Mesenchymal stem cell (in vitro differentiated cells and primary cell): ENCODE results near the gene SSBP4.
A peak's percentile ranks its signal among the peaks of the same experiment; 100 is the strongest.

Experiments used
- DNase-seq: peaks from one replicate; pipeline ENCODE4 v3.0.0-alpha.2; 2013
- H2AFZ ChIP-seq: one replicate; pipeline ENCODE4 v1.6.1; 2013; ENCODE audit warnings: low read depth, mild to moderate bottlenecking, control low read depth, inconsistent platforms, low read length, moderate library complexity
- H2AK5ac ChIP-seq: 2 replicates; pipeline ENCODE4 v1.6.1; 2013; ENCODE audit warnings: low read length, moderate library complexity, mild to moderate bottlenecking, inconsistent platforms; ENCODE audit not compliant: severe bottlenecking
- H2BK120ac ChIP-seq: one replicate; pipeline ENCODE4 v1.6.1; 2013; ENCODE audit warnings: low read depth, mild to moderate bottlenecking, inconsistent platforms, low read length, moderate library complexity
- H2BK12ac ChIP-seq, 2 experiments: one replicate each; pipeline ENCODE4 v1.6.1; 2013; ENCODE audit warnings: inconsistent platforms in 2 of 2, low read length in 2 of 2, mild to moderate bottlenecking in 2 of 2, moderate library complexity in 2 of 2, control low read depth in 1 of 2
- H2BK15ac ChIP-seq: one replicate; pipeline ENCODE4 v1.6.1; 2013; ENCODE audit warnings: mild to moderate bottlenecking, low read depth, inconsistent platforms; ENCODE audit not compliant: poor library complexity, severe bottlenecking
- H2BK5ac ChIP-seq: 2 replicates; pipeline ENCODE4 v1.6.1; 2013; ENCODE audit warnings: low read depth, mild to moderate bottlenecking, low read length, control low read depth, inconsistent platforms; ENCODE audit not compliant: poor library complexity, severe bottlenecking
- H3K14ac ChIP-seq, 2 experiments: one replicate each; pipeline ENCODE4 v1.6.1; 2013; ENCODE audit warnings: inconsistent platforms in 2 of 2, low read length in 2 of 2, control low read depth in 1 of 2, mild to moderate bottlenecking in 1 of 2, moderate library complexity in 1 of 2
- H3K18ac ChIP-seq, 2 experiments: one replicate each; pipeline ENCODE4 v1.6.1; 2013; ENCODE audit warnings: inconsistent platforms in 2 of 2, low read length in 2 of 2, control low read depth in 1 of 2, low read depth in 1 of 2, mild to moderate bottlenecking in 1 of 2
- H3K23ac ChIP-seq, 2 experiments: one replicate each; pipeline ENCODE4 v1.6.1; 2013; ENCODE audit warnings: inconsistent platforms in 2 of 2, low read length in 2 of 2, mild to moderate bottlenecking in 2 of 2, moderate library complexity in 2 of 2, control low read depth in 1 of 2
- H3K27ac ChIP-seq: 2 replicates; pipeline ENCODE4 v1.5.1; 2013; ENCODE audit warnings: mild to moderate bottlenecking, moderate library complexity, low read length, control low read depth, inconsistent platforms; ENCODE audit not compliant: poor library complexity, severe bottlenecking
- H3K27me3 ChIP-seq, 2 experiments: 2 replicates each; pipeline versions ENCODE4 v1.6.1 to v1.7.0; 2013; ENCODE audit warnings: low read length in 2 of 2, mild to moderate bottlenecking in 2 of 2, moderate library complexity in 2 of 2, control low read depth in 1 of 2, inconsistent platforms in 1 of 2; ENCODE audit not compliant: control insufficient read depth in 1 of 2, insufficient read depth in 1 of 2
- H3K36me3 ChIP-seq, 2 experiments: 2 replicates each; pipeline versions ENCODE4 v1.6.1 to v1.7.0; 2013; ENCODE audit warnings: low read length in 2 of 2, control low read depth in 1 of 2, inconsistent platforms in 1 of 2, low read depth in 1 of 2, mild to moderate bottlenecking in 1 of 2; ENCODE audit not compliant: insufficient read depth in 2 of 2, control insufficient read depth in 1 of 2
- H3K4ac ChIP-seq, 2 experiments: one replicate each; pipeline ENCODE4 v1.6.1; 2013; ENCODE audit warnings: inconsistent platforms in 2 of 2, low read length in 2 of 2, mild to moderate bottlenecking in 2 of 2, moderate library complexity in 2 of 2, control low read depth in 1 of 2, low read depth in 1 of 2
- H3K4me1 ChIP-seq: 2 replicates; pipeline ENCODE4 v1.6.1; 2013; ENCODE audit warnings: low read depth, low read length, control low read depth; ENCODE audit not compliant: control insufficient read depth, insufficient read depth
- H3K4me2 ChIP-seq: 2 replicates; pipeline ENCODE4 v1.6.1; 2013; ENCODE audit warnings: low read length, mild to moderate bottlenecking, inconsistent platforms; ENCODE audit not compliant: poor library complexity, severe bottlenecking
- H3K4me3 ChIP-seq, 2 experiments: 2 replicates each; pipeline versions ENCODE4 v1.5.1 to v1.7.0; 2013; ENCODE audit warnings: low read length in 2 of 2, mild to moderate bottlenecking in 2 of 2, control low read depth in 1 of 2, low read depth in 1 of 2; ENCODE audit not compliant: insufficient read depth in 1 of 2
- H3K79me1 ChIP-seq: replicated peaks from 2 replicates; pipeline ENCODE4 v1.6.1; 2013; ENCODE audit warnings: mild to moderate bottlenecking, control low read depth, low read length, inconsistent platforms; ENCODE audit not compliant: poor library complexity, severe bottlenecking
- H3K9ac ChIP-seq: 2 replicates; pipeline ENCODE4 v1.7.0; 2013; ENCODE audit warnings: mild to moderate bottlenecking, low read length, moderate library complexity
- H3K9me3 ChIP-seq: 2 replicates; pipeline ENCODE4 v1.7.0; 2013; ENCODE audit warnings: mild to moderate bottlenecking, low read length; ENCODE audit not compliant: control insufficient read depth
- H4K8ac ChIP-seq: one replicate; pipeline ENCODE4 v1.6.1; 2013; ENCODE audit warnings: inconsistent platforms, mild to moderate bottlenecking, low read length, moderate library complexity
- H4K91ac ChIP-seq: one replicate; pipeline ENCODE4 v1.6.1; 2013; ENCODE audit warnings: mild to moderate bottlenecking, low read length, inconsistent platforms
- WGBS: methylation state at CpG from one replicate; pipeline ENCODE4 v1.1.7; 2013; ENCODE audit warnings: mixed read lengths; 5-methylcytosine and 5-hydroxymethylcytosine counted together

SSBP4 gene

DNA sequence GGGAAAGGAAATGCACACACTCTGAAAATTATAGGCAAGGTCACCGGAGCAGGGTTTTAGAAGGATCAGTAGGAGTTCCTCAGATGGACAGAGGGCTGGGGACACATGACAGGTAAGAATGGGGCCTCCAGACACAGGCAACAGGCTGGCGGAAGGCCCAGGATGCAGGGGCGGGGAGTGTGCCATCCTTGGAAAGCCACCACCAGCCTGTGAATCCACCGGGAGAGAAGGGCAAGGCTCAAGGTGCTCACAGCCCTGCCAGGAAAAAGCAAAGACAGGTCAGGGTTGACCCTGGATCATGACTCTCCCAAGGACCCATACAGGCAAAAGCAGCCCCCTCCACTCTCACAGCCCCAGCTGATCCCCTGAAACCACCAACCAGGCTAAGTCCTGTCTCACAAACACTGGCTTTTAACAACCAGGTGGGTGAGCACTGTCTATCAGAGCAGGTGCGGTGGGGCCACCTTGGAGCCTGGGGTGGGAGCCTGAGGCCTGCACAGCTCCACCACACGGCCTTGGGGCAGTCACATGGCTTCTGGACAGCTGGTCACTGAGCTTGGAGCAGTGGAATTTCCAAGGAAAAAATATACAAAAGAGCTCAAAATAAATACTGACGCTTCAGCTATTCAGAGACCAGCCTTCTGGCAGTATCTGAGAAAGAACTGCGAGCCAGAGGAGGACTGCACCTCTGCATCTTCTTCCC, 54.0 kb downstream of the SSBP4 start:
- Histone ChIP-seq H3K9me3 (no peaks in the 10 kb centered on the region), H2BK12ac (no peak overlapping the region), H3K36me3 (peaks cover 32 to 34% of the 10 kb centered on the region in 2 experiments), H2BK5ac (no peak overlapping the region), H4K8ac (no peak overlapping the region), H3K18ac (peak overlapping the region; percentile 13 to 26), H4K91ac (peak overlapping the region; percentile 14), H3K4me1 (peaks cover 53% of the 10 kb centered on the region), H2AK5ac (no peak overlapping the region), H3K4ac (peak overlapping the region; percentile 46 to 54), H2BK120ac (peak overlapping the region; percentile 40), H3K4me2 (no peak overlapping the region), H2BK15ac (no peak overlapping the region), H2AFZ (no peak overlapping the region), H3K4me3 (no peak overlapping the region), H3K9ac (no peak overlapping the region), H3K27me3 (no peaks in the 10 kb centered on the region), H3K79me1 (peaks cover 25% of the 10 kb centered on the region), H3K23ac (no peak overlapping the region), H3K14ac (no peak overlapping the region), H3K27ac (no peak overlapping the region)
- WGBS = 78% methylated on average over 8 of the region's 8 CpGs
- peak; percentile 87 for DNase-seq

DNA sequence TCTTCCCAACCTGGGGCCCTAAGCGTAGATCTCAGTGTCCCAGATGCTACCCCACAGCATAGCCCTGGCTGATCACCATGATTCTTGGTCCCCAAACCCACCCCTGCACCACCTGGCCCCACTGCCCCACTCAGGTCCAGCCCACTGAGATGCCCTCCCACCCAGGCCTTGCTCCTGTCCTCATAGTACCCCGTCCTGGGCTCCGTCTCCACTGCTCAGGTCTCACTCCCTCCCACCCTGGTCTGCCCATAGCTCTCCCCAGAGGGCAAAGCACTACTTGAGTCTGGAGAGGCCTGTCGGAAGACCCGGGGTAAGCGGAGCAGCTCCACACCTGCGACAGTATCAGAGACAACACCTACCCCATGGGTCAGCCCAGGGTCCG, 54.5 kb downstream of the SSBP4 start:
- peaks cover 52% of the 10 kb centered on the region for H3K4me1 ChIP-seq
- H3K27me3 ChIP-seq = no peaks in the 10 kb centered on the region
- no peak overlapping the region for H3K9ac ChIP-seq
- peak overlapping the region in 1 of 2 experiments; percentile 3 for H2BK12ac ChIP-seq
- 95% methylated on average over 8 of the region's 8 CpGs for WGBS
- H3K36me3 ChIP-seq = peaks cover 32 to 34% of the 10 kb centered on the region in 2 experiments
- H3K4me2 ChIP-seq = no peak overlapping the region
- H2BK15ac ChIP-seq = peak overlapping the region; percentile 23
- peak overlapping the region in 1 of 2 experiments; percentile 62 for H3K4ac ChIP-seq
- no peak for DNase-seq
- H3K4me3 ChIP-seq = no peak overlapping the region
- H3K14ac ChIP-seq = peak overlapping the region in 1 of 2 experiments; percentile 49
- H3K23ac ChIP-seq = no peak overlapping the region
- H4K8ac ChIP-seq = peak overlapping the region; percentile 52
- no peak overlapping the region for H2BK120ac ChIP-seq
- peak overlapping the region; percentile 64 for H4K91ac ChIP-seq
- H3K79me1 ChIP-seq = peaks cover 28% of the 10 kb centered on the region
- no peak overlapping the region for H2AFZ ChIP-seq
- H2BK5ac ChIP-seq = no peak overlapping the region
- no peaks in the 10 kb centered on the region for H3K9me3 ChIP-seq
- H2AK5ac ChIP-seq = no peak overlapping the region
- no peak overlapping the region for H3K27ac ChIP-seq
- H3K18ac ChIP-seq = peak overlapping the region in 1 of 2 experiments; percentile 85

DNA sequence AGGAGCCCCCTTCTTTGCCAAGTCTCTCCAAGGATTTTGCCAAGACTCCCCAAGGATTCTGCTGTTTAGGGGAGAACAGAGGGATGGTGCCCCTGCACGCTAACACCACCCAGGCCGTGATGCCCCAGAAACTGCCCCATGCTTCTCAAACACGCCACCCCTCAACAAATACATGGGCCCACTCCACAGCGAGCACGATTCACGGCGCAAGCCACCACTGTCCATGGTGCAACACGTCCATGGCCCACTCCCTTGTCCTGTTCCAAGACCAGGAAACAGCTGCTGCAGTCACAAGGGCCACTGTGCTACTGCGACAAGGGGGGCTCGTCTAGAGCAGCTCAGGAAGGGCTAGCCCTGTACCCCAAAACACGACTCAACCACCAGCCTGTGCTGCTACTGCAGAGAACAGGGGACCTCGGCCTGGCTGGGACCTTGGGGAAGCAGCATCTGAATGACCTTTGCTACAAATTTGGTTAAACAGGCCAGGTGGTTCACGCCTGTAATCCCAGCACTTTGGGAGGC, 55.2 kb downstream of the SSBP4 start:
- Histone ChIP-seq H2BK15ac (no peak overlapping the region), H3K4me3 (no peak overlapping the region)

DNA sequence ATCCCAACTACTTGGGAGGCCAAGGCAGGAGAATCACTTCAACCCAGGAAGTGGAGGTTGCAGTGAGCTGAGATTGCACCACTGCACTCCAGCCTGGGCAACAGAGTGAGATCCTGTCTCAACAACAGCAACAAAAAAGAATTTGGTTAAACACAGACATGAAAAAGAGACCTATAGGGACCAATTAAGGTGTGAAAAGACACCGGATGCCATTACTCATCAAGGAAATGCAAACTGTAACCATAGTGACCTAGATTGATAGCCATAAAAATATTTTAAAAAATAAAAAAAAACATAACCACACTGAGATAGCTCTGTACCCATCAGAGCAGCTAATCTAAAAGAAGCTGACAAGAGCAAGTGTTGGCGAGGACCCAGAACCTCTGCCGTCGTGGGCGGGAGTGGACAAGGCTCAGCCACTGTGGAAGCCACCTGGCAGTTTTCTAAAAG, 55.8 kb downstream of the SSBP4 start:
- Histone ChIP-seq H2BK120ac (no peak overlapping the region), H3K4me1 (peaks cover 50% of the 10 kb centered on the region), H3K18ac (no peak overlapping the region), H3K9ac (no peak overlapping the region), H3K36me3 (peaks cover 28 to 32% of the 10 kb centered on the region in 2 experiments), H4K8ac (no peak overlapping the region), H2BK5ac (no peak overlapping the region), H3K14ac (no peak overlapping the region), H2AFZ (no peak overlapping the region), H3K9me3 (no peaks in the 10 kb centered on the region), H3K27ac (no peak overlapping the region), H3K4me2 (no peak overlapping the region), H4K91ac (no peak overlapping the region), H2AK5ac (no peak overlapping the region), H2BK12ac (no peak overlapping the region), H3K23ac (no peak overlapping the region), H3K4ac (no peak overlapping the region), H3K79me1 (peaks cover 30% of the 10 kb centered on the region), H3K27me3 (no peaks in the 10 kb centered on the region), H3K4me3 (no peak overlapping the region), H2BK15ac (no peak overlapping the region)
- no peak for DNase-seq
- 96% methylated on average over 4 of the region's 5 CpGs for WGBS

More for the DNA sequence above, 55.2 kb downstream of the SSBP4 start:
- Histone ChIP-seq H3K9me3 (no peaks in the 10 kb centered on the region), H3K4me1 (peaks cover 52% of the 10 kb centered on the region), H3K27me3 (no peaks in the 10 kb centered on the region), H2BK12ac (peak overlapping the region; percentile 33 to 85), H3K9ac (no peak overlapping the region), H4K8ac (peak overlapping the region; percentile 31), H3K4me2 (no peak overlapping the region), H3K36me3 (peaks cover 28 to 32% of the 10 kb centered on the region in 2 experiments), H3K4ac (peak overlapping the region in 1 of 2 experiments; percentile 66), H3K23ac (no peak overlapping the region), H4K91ac (peak overlapping the region; percentile 93), H3K79me1 (peaks cover 30% of the 10 kb centered on the region), H2AK5ac (no peak overlapping the region), H2BK5ac (no peak overlapping the region), H2AFZ (no peak overlapping the region), H3K18ac (peak overlapping the region; percentile 44 to 59), H3K14ac (peak overlapping the region in 1 of 2 experiments; percentile 49), H2BK120ac (no peak overlapping the region), H3K27ac (no peak overlapping the region)
- WGBS = 90% methylated on average over 13 of the region's 13 CpGs
- DNase-seq = no peak
